ENCODE data around the gene FREY1. TPM values are rescaled to one million over a fixed set of nuclear protein-coding genes. Genes with fewer than 3 reads are reported as not detected.

The FREY1 gene
- 1 to 10 TPM; 2.3 to 3.3 (median 2.4) TPM for total RNA-seq

GRCh38 chr11:45906965-45907611 lies at the start of gene FREY1:
Gene FREY1, minus strand, starts transcription at chr11:45907271. Its CDS starts 26 bp downstream, at chr11:45907245.
- ATAC-seq (no peak), DNase-seq (no peak)
- Mint-ChIP-seq H3K4me1 (ENCODE audit: low read depth) (peaks cover 9% of the 10 kb centered on the region), H3K4me3 (no peak within 1 kb of the TSS), H3K36me3 (ENCODE audit: insufficient read depth) (peaks cover 9% of the 10 kb centered on the region), H3K27me3 (ENCODE audit: low read depth) (no peaks in the 10 kb centered on the region), H3K9me3 (no peaks in the 10 kb centered on the region)

GRCh38 chr11:45949992-45950407 lies 42.9 kb upstream of the FREY1 start:
- Mint-ChIP-seq H3K4me1 (ENCODE audit: low read depth) (no peaks in the 10 kb centered on the region), H3K4me3 (no peak overlapping the region), H3K27me3 (ENCODE audit: low read depth) (no peaks in the 10 kb centered on the region), H3K9me3 (no peaks in the 10 kb centered on the region), H3K36me3 (ENCODE audit: insufficient read depth) (peaks cover 27% of the 10 kb centered on the region)
- no peak for ATAC-seq
- DNase-seq = no peak

- Mint-ChIP-seq H3K4me3 (no peak overlapping the region), H3K4me1 (ENCODE audit: low read depth) (no peaks in the 10 kb centered on the region), H3K36me3 (ENCODE audit: insufficient read depth) (peaks cover 35% of the 10 kb centered on the region), H3K27me3 (ENCODE audit: low read depth) (no peaks in the 10 kb centered on the region), H3K9me3 (no peaks in the 10 kb centered on the region)
- no peak for DNase-seq
- no peak for ATAC-seq
These were observed 41.3 kb upstream of the FREY1 start for GRCh38 chr11:45948356-45948755.

GRCh38 chr11:45947885-45948284 lies 40.8 kb upstream of the FREY1 start:
- Mint-ChIP-seq H3K4me3 (no peak overlapping the region), H3K9me3 (no peaks in the 10 kb centered on the region), H3K4me1 (ENCODE audit: low read depth) (no peaks in the 10 kb centered on the region), H3K36me3 (ENCODE audit: insufficient read depth) (peaks cover 34% of the 10 kb centered on the region), H3K27me3 (ENCODE audit: low read depth) (no peaks in the 10 kb centered on the region)
- DNase-seq (no peak), ATAC-seq (no peak)

GRCh38 chr11:45945397-45945999 lies 38.4 kb upstream of the FREY1 start:
- no peaks in the 10 kb centered on the region for H3K4me1 Mint-ChIP-seq (ENCODE audit: low read depth)
- H3K27me3 Mint-ChIP-seq (ENCODE audit: low read depth) = no peaks in the 10 kb centered on the region
- H3K9me3 Mint-ChIP-seq = no peaks in the 10 kb centered on the region
- ATAC-seq (no peak), DNase-seq (no peak)
- peaks cover 39% of the 10 kb centered on the region for H3K36me3 Mint-ChIP-seq (ENCODE audit: insufficient read depth)
- no peak overlapping the region for H3K4me3 Mint-ChIP-seq

- peaks cover 25% of the 10 kb centered on the region for H3K36me3 Mint-ChIP-seq (ENCODE audit: insufficient read depth)
- ATAC-seq (no peak), DNase-seq (no peak)
- no peaks in the 10 kb centered on the region for H3K27me3 Mint-ChIP-seq (ENCODE audit: low read depth)
- no peak overlapping the region for H3K4me3 Mint-ChIP-seq
- no peaks in the 10 kb centered on the region for H3K4me1 Mint-ChIP-seq (ENCODE audit: low read depth)
- no peaks in the 10 kb centered on the region for H3K9me3 Mint-ChIP-seq
These were observed 35.3 kb upstream of the FREY1 start for GRCh38 chr11:45942381-45942780.

GRCh38 chr11:45941285-45941684 lies 34.2 kb upstream of the FREY1 start:
- H3K27me3 Mint-ChIP-seq (ENCODE audit: low read depth) = no peaks in the 10 kb centered on the region
- no peaks in the 10 kb centered on the region for H3K9me3 Mint-ChIP-seq
- H3K4me1 Mint-ChIP-seq (ENCODE audit: low read depth) = no peaks in the 10 kb centered on the region
- DNase-seq = no peak
- H3K36me3 Mint-ChIP-seq (ENCODE audit: insufficient read depth) = peaks cover 25% of the 10 kb centered on the region
- ATAC-seq = no peak
- H3K4me3 Mint-ChIP-seq = no peak overlapping the region

GRCh38 chr11:45939836-45940235 lies 32.8 kb upstream of the FREY1 start:
- no peaks in the 10 kb centered on the region for H3K9me3 Mint-ChIP-seq
- no peaks in the 10 kb centered on the region for H3K27me3 Mint-ChIP-seq (ENCODE audit: low read depth)
- H3K4me3 Mint-ChIP-seq = no peak overlapping the region
- no peaks in the 10 kb centered on the region for H3K4me1 Mint-ChIP-seq (ENCODE audit: low read depth)
- DNase-seq (no peak), ATAC-seq (no peak)
- H3K36me3 Mint-ChIP-seq (ENCODE audit: insufficient read depth) = peaks cover 14% of the 10 kb centered on the region

GRCh38 chr11:45937916-45938315 lies 30.8 kb upstream of the FREY1 start:
- Mint-ChIP-seq H3K36me3 (ENCODE audit: insufficient read depth) (peaks cover 6% of the 10 kb centered on the region), H3K4me3 (no peak overlapping the region), H3K27me3 (ENCODE audit: low read depth) (no peaks in the 10 kb centered on the region), H3K4me1 (ENCODE audit: low read depth) (no peaks in the 10 kb centered on the region), H3K9me3 (no peaks in the 10 kb centered on the region)
- DNase-seq (no peak), ATAC-seq (no peak)

GRCh38 chr11:45936511-45937054 lies 29.5 kb upstream of the FREY1 start:
- no peak for ATAC-seq
- Mint-ChIP-seq H3K36me3 (ENCODE audit: insufficient read depth) (peaks cover 5% of the 10 kb centered on the region), H3K4me1 (ENCODE audit: low read depth) (peaks cover 3% of the 10 kb centered on the region), H3K4me3 (no peak overlapping the region), H3K27me3 (ENCODE audit: low read depth) (no peaks in the 10 kb centered on the region), H3K9me3 (no peaks in the 10 kb centered on the region)
- DNase-seq = no peak

- Mint-ChIP-seq H3K36me3 (ENCODE audit: insufficient read depth) (peaks cover 4% of the 10 kb centered on the region), H3K4me3 (no peak overlapping the region)
- ATAC-seq = no peak
These were observed 28.4 kb upstream of the FREY1 start for GRCh38 chr11:45935349-45936064.

GRCh38 chr11:45934580-45935318 lies 27.7 kb upstream of the FREY1 start:
- no peak overlapping the region for H3K4me3 Mint-ChIP-seq
- H3K27me3 Mint-ChIP-seq (ENCODE audit: low read depth) = no peaks in the 10 kb centered on the region
- peaks cover 21% of the 10 kb centered on the region for H3K4me1 Mint-ChIP-seq (ENCODE audit: low read depth)
- H3K36me3 Mint-ChIP-seq (ENCODE audit: insufficient read depth) = peaks cover 4% of the 10 kb centered on the region
- DNase-seq (no peak), ATAC-seq (no peak)
- no peaks in the 10 kb centered on the region for H3K9me3 Mint-ChIP-seq

More at GRCh38 chr11:45935349-45936064, 28.4 kb upstream of the FREY1 start:
- H3K4me1 Mint-ChIP-seq (ENCODE audit: low read depth) = peaks cover 14% of the 10 kb centered on the region
- no peaks in the 10 kb centered on the region for H3K27me3 Mint-ChIP-seq (ENCODE audit: low read depth)
- no peak for DNase-seq
- no peaks in the 10 kb centered on the region for H3K9me3 Mint-ChIP-seq

GRCh38 chr11:45933846-45934579 lies 26.9 kb upstream of the FREY1 start:
- H3K27me3 Mint-ChIP-seq (ENCODE audit: low read depth) = no peaks in the 10 kb centered on the region
- peaks cover 4% of the 10 kb centered on the region for H3K36me3 Mint-ChIP-seq (ENCODE audit: insufficient read depth)
- no peak for ATAC-seq
- H3K4me1 Mint-ChIP-seq (ENCODE audit: low read depth) = peaks cover 27% of the 10 kb centered on the region
- H3K4me3 Mint-ChIP-seq = no peak overlapping the region
- DNase-seq = no peak
- H3K9me3 Mint-ChIP-seq = no peaks in the 10 kb centered on the region

All from activated T-cell treated with anti-CD3 and anti-CD28 coated beads, Interleukin-2, amount 50 U/mL, for 4 hours (primary cell).